ENCODE results near the gene TEX264.
A peak's percentile ranks its signal among the peaks of the same experiment; 100 is the strongest.
"Not testable (repeated sequence)": the region's sequence is repeated elsewhere in the genome, so short reads cannot be mapped to it uniquely, and the experiment has no call there.

The TEX264 gene

GRCh38 chr3:51716805-51717204, 45.8 kb downstream of the TEX264 start:
- DNase-seq (ENCODE audit: low read depth in 2 of 2): no peak

- DNase-seq (ENCODE audit: low read depth in 2 of 2): no peak
These were observed 46.4 kb downstream of the TEX264 start for GRCh38 chr3:51717446-51717845.

- DNase-seq (ENCODE audit: low read depth in 2 of 2): no peak
These were observed 46.9 kb downstream of the TEX264 start for GRCh38 chr3:51717947-51718346.

GRCh38 chr3:51718547-51719409, 47.7 kb downstream of the TEX264 start:
- DNase-seq (ENCODE audit: low read depth in 2 of 2): peak; percentile 7 to 62

DNA sequence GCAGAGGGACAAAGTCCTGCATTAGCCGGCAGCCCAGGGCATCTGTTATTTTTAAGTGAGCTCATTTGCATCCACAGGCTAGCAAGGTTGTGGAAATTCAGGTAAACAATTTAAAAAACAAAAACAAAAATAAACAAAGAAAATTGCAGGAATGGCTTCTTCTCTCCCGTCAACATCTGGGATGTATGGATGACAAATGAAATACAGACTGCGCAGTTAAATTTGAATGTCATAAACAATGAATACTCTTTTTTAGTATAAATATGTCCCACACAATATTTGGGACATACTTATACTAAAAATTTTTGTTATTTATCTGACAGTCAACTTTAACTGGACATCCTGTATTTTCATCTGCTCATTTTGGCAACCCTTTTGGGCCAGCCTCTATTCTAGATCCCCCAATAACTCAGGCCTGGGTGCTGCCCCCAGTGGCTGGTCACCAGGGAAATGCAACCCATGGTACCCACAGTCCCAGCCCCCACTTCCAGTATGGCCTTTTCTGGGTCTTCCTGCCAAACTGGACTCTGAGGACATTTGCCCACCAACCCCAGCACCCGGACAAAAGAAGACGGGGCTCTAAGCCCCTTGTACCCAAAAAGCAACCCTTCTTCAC, 48.5 kb downstream of the TEX264 start:
- no peak for DNase-seq (ENCODE audit: low read depth in 2 of 2)

DNA sequence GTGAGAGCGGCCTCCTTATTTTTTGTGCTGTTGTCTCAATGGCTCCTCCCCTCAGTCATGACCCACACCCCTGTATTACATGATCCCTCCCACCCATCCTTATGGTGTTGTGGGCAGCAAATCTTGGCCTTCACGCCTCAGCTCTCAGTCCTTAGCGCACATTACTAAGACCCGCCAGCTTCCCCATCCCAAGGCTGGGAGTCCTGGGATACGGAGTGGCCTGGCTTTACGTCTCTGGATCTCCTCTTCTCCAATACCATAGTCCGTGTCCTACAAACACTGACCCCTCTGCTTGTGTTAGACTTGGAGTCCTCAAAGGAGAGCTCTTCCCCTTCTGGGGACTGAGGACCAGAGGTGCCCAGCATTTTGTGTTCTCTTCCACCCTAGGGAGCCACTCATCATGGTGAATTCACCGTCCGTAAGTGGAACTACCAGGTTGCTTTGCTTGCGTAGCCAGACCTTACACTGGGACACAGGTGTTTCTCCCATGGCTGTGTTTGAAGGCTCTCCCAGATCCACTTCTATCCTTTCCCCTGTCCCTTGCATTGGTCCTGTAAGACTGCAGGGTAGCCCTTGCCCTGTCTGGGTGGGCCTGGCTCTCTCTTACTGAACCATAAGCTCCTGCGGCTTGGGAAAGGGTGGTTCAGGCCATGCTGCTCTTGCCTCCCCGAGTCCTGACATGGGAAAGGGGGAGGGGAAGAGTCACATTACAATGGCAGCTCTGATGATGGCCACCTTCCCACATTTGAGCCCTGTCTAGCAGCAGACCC, 49.4 kb downstream of the TEX264 start:
- no peak for DNase-seq (ENCODE audit: low read depth in 2 of 2)

DNA sequence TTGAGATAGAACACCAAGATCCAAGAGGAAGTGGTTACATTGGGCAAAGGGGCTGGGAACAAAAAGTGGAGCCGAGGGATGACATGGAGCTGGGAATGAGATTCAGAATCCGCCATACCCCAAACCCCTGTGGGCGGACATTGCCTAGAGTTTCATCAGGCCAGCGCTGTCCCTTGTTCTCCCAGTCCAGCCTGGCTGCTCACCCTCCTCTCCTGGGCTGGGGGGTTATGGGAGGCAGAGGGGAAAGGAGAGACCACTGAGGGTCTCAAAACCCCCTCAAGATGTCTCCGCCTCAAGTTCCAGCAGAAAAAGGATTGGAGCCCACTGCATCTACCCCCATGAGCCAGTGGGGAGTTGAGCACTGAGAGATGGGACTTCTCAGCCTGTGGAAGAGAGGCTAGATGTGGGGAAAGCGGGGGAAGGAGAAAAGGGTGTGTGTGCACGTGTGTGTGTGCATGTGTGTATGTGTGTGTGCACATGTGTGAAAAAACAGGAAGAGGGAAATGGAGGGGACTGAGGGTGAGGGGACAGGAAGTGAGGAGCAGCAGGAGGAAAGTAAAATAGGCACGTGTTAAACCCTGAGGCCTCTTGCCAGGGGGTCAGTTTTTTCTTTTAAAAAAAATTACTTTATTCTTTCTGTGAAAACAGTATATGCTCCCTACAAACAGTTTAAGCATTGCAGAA, 50.2 kb downstream of the TEX264 start:
- DNase-seq (ENCODE audit: low read depth in 2 of 2): no peak

GRCh38 chr3:51722362-51722761, 51.3 kb downstream of the TEX264 start:
- no peak for DNase-seq (ENCODE audit: low read depth in 2 of 2)

DNA sequence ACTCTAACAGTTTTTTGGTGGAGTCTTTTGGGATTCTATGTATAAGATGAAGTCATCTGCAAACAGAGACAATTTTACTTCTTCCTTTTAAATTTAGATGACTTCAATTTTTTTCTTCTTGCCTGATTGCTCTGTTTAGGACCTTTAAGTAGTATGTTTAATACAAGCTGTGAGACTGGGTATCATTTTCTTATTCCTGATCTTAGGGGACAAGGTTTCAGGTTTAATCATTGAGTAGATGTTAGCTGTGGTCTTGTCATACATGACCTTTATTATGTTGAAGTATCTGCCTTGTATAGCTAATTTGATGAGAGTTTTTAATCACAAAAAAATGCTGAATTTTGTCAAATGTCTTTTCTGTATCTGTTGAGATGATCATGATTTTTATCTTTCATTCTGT, 56.4 kb downstream of the TEX264 start:
- DNase-seq (ENCODE audit: low read depth in 2 of 2): no peak

GRCh38 chr3:51729042-51729633, 58.1 kb downstream of the TEX264 start:
- DNase-seq (ENCODE audit: low read depth in 2 of 2): no peak

- DNase-seq (ENCODE audit: low read depth in 2 of 2): no peak
These were observed 63.0 kb downstream of the TEX264 start for GRCh38 chr3:51733859-51734571.

GRCh38 chr3:51734572-51734907, 63.5 kb downstream of the TEX264 start:
- no peak for DNase-seq (ENCODE audit: low read depth in 2 of 2)

DNA sequence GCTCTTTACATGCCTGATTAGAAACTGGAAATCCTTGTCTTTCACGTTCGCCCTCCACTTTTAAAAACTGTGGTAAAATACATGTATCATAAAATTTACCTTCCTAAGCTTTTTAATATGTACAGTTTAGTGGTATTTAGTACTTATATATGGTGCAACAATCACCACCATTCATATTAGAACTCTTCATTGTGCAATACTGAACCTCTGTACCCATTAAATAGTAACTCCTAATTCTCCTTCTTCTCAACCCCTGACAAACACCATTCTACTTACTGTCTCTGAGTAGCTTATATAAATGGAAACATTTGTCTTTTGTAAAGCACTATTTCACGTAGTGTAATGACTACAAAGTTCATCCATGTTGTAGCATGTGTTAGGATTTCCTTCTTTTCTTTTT, 64.0 kb downstream of the TEX264 start:
- DNase-seq (ENCODE audit: low read depth in 2 of 2): no peak

GRCh38 chr3:51735950-51736349, 64.9 kb downstream of the TEX264 start:
- DNase-seq (ENCODE audit: low read depth in 2 of 2): no peak

- DNase-seq (ENCODE audit: low read depth in 2 of 2): no peak
These were observed 68.1 kb downstream of the TEX264 start for GRCh38 chr3:51739110-51739509.

DNA sequence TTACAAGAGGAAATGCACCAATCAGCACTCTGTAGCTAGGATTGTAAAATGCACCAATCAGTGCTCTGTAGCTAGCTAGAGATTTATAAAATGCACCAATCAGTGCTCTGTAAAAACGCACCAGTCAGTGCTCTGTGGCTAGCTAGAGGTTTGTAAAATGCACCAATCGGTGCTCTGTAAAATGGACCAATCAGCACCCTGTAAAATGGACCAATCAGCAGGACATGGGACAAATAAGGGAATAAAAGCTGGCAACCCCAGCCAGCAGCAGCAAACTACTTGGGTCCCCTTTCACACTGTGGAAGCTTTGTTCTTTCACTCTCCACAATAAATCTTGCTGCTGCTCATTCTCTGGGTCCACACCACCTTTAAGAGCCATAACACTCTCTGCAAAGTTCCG, 71.3 kb downstream of the TEX264 start:
- not testable (repeated sequence) for DNase-seq (ENCODE audit: low read depth in 2 of 2)

- DNase-seq (ENCODE audit: low read depth in 2 of 2): not testable (repeated sequence)
These were observed 71.9 kb downstream of the TEX264 start for GRCh38 chr3:51742978-51743377.

- no peak for DNase-seq (ENCODE audit: low read depth in 2 of 2)
These were observed 76.8 kb downstream of the TEX264 start for GRCh38 chr3:51747840-51748239.

- DNase-seq (ENCODE audit: low read depth in 2 of 2): no peak
These were observed 77.3 kb downstream of the TEX264 start for GRCh38 chr3:51748327-51748726.

- no peak for DNase-seq (ENCODE audit: low read depth in 2 of 2)
These were observed 79.8 kb downstream of the TEX264 start for GRCh38 chr3:51750878-51751277.

- no peak for DNase-seq (ENCODE audit: low read depth in 2 of 2)
These were observed 80.2 kb downstream of the TEX264 start for GRCh38 chr3:51751287-51751686.

All from activated CD4-positive, alpha-beta T cell treated with anti-CD3 and anti-CD28 coated beads for 24 hours (primary cell).